Common myeloid progenitor, CD34-positive (primary cell): Measurements from ENCODE around the gene STX8.
A peak's percentile ranks its signal among the peaks of the same experiment; 100 is the strongest.

Experiments used
- CTCF ChIA-PET: fragments of 350-600 bp; sonication (Branson Sonifier 250); formaldehyde crosslinking; loops from one replicate; lab custom pipeline; 2021; ENCODE audit warnings: antibody characterized with exemption; lab: Charles Lee
- POLR2A ChIA-PET: fragments of 350-600 bp; sonication (Branson Sonifier 250); formaldehyde crosslinking; loops from one replicate; lab custom pipeline; 2021; ENCODE audit warnings: antibody characterized with exemption; lab: Charles Lee
- DNase-seq, 3 donors: peaks; one replicate each; pipeline versions ENCODE4 v3.0.0 to v3.0.0-alpha.2; 2013
- H3K27ac ChIP-seq, 2 experiments: 1 replicate in 1 of 2; 2 replicates in 1 of 2; pipeline ENCODE4 v1.7.0; 2013; ENCODE audit warnings: inconsistent platforms in 2 of 2, low read length in 2 of 2, mild to moderate bottlenecking in 2 of 2, low read depth in 1 of 2, moderate library complexity in 1 of 2; ENCODE audit not compliant: severe bottlenecking in 2 of 2, insufficient read depth in 1 of 2, poor library complexity in 1 of 2
- H3K27me3 ChIP-seq, 5 experiments: replicated peaks in 2 of 5; 1 replicate in 3 of 5; 2 replicates in 2 of 5; pipeline versions ENCODE4 v1.6.1 to v1.7.0; 2013; ENCODE audit warnings: low read length in 4 of 5, mild to moderate bottlenecking in 2 of 5, moderate library complexity in 2 of 5, inconsistent platforms in 1 of 5; ENCODE audit not compliant: insufficient read depth in 5 of 5, control insufficient read depth in 4 of 5
- H3K36me3 ChIP-seq, 4 experiments: 1 replicate in 2 of 4; 2 replicates in 2 of 4; pipeline versions ENCODE4 v1.6.1 to v1.7.0; 2013; ENCODE audit warnings: low read length in 3 of 4, control low read depth in 1 of 4, mild to moderate bottlenecking in 1 of 4; ENCODE audit not compliant: control insufficient read depth in 4 of 4, insufficient read depth in 4 of 4
- H3K4me1 ChIP-seq, 4 experiments: 1 replicate in 3 of 4; 2 replicates in 1 of 4; pipeline versions ENCODE4 v1.6.1 to v1.7.1; 2013; ENCODE audit warnings: low read length in 3 of 4, mild to moderate bottlenecking in 3 of 4, control low read depth in 1 of 4, inconsistent platforms in 1 of 4, moderate library complexity in 1 of 4; ENCODE audit not compliant: control insufficient read depth in 4 of 4, insufficient read depth in 4 of 4; ENCODE audit errors: control extremely low read depth in 1 of 4
- H3K4me3 ChIP-seq, 7 experiments: 1 replicate in 4 of 7; 2 replicates in 3 of 7; pipeline versions ENCODE4 v1.5.1 to v1.7.0; 2013; ENCODE audit warnings: mild to moderate bottlenecking in 7 of 7, low read length in 6 of 7, moderate library complexity in 6 of 7, inconsistent platforms in 2 of 7, low read depth in 2 of 7, control low read depth in 1 of 7; ENCODE audit not compliant: insufficient read depth in 4 of 7, control insufficient read depth in 1 of 7; ENCODE audit errors: extremely low read depth in 1 of 7
- H3K9me3 ChIP-seq, 5 experiments: 1 replicate in 4 of 5; 2 replicates in 1 of 5; pipeline versions ENCODE4 v1.6.1 to v1.7.1; 2013; ENCODE audit warnings: low read length in 4 of 5, mild to moderate bottlenecking in 2 of 5, inconsistent platforms in 1 of 5, low read depth in 1 of 5, moderate library complexity in 1 of 5; ENCODE audit not compliant: control insufficient read depth in 4 of 5, insufficient read depth in 2 of 5; ENCODE audit errors: control extremely low read depth in 1 of 5
- WGBS: methylation state at CpG from one replicate; pipeline ENCODE4 v1.1.5; 2013; ENCODE audit not compliant: insufficient coverage; 5-methylcytosine and 5-hydroxymethylcytosine counted together

The STX8 gene

GRCh38 chr17:9439851-9440250 lies 135.8 kb downstream of the STX8 start:
- no peak overlapping the region for H3K27ac ChIP-seq
- 100% methylated on average over 1 of the region's 3 CpGs for WGBS
- H3K9me3 ChIP-seq = no peaks in the 10 kb centered on the region
- ChIA-PET CTCF (no interaction called here), POLR2A (no interaction called here)
- H3K27me3 ChIP-seq = no peaks in the 10 kb centered on the region
- H3K4me3 ChIP-seq = no peak overlapping the region
- H3K4me1 ChIP-seq = peaks cover 0 to 2% (median 0%) of the 10 kb centered on the region in 4 experiments
- H3K36me3 ChIP-seq = peaks cover 0 to 2% (median 0%) of the 10 kb centered on the region in 4 experiments
- DNase-seq = no peak

- Histone ChIP-seq H3K4me1 (peaks cover 0 to 5% (median 2%) of the 10 kb centered on the region in 4 experiments), H3K27ac (no peak overlapping the region), H3K36me3 (peaks cover 0 to 2% (median 0%) of the 10 kb centered on the region in 4 experiments), H3K27me3 (no peaks in the 10 kb centered on the region), H3K9me3 (no peaks in the 10 kb centered on the region), H3K4me3 (no peak overlapping the region)
- POLR2A ChIA-PET = no interaction called here
- WGBS = 100% methylated on average over 1 of the region's 1 CpG
- CTCF ChIA-PET = interaction anchor here (0.8 kb wide), 1 partner anchor 11 kb away, joined by 3 read pairs; no protein-coding TSS in a partner anchor
- DNase-seq = no peak
Measured at GRCh38 chr17:9436630-9437029, 139.0 kb downstream of the STX8 start.

- Histone ChIP-seq H3K4me3 (no peak overlapping the region), H3K27me3 (no peaks in the 10 kb centered on the region), H3K36me3 (peaks cover 0 to 2% (median 0%) of the 10 kb centered on the region in 4 experiments), H3K9me3 (no peaks in the 10 kb centered on the region), H3K4me1 (peaks cover 0 to 5% (median 2%) of the 10 kb centered on the region in 4 experiments), H3K27ac (no peak overlapping the region)
- ChIA-PET POLR2A (no interaction called here), CTCF (no interaction called here)
- no peak for DNase-seq
- WGBS = 100% methylated on average over 4 of the region's 6 CpGs
Measured at GRCh38 chr17:9435165-9435564, 140.5 kb downstream of the STX8 start.

- H3K4me3 ChIP-seq = no peak overlapping the region
- no peak overlapping the region for H3K27ac ChIP-seq
- CTCF ChIA-PET = no interaction called here
- WGBS = 100% methylated on average over 2 of the region's 3 CpGs
- DNase-seq = no peak
- H3K36me3 ChIP-seq = peaks cover 0 to 2% (median 0%) of the 10 kb centered on the region in 4 experiments
- no peaks in the 10 kb centered on the region for H3K9me3 ChIP-seq
- H3K27me3 ChIP-seq = no peaks in the 10 kb centered on the region
- POLR2A ChIA-PET = no interaction called here
- peaks cover 0 to 5% (median 2%) of the 10 kb centered on the region in 4 experiments for H3K4me1 ChIP-seq
Measured at GRCh38 chr17:9434642-9435057, 141.0 kb downstream of the STX8 start.

GRCh38 chr17:9432934-9433421 lies 142.6 kb downstream of the STX8 start:
- H3K4me3 ChIP-seq = no peak overlapping the region
- no peaks in the 10 kb centered on the region for H3K9me3 ChIP-seq
- H3K27me3 ChIP-seq = no peaks in the 10 kb centered on the region
- H3K27ac ChIP-seq = no peak overlapping the region
- WGBS = 55% methylated on average over 7 of the region's 7 CpGs
- H3K4me1 ChIP-seq = peaks cover 0 to 5% (median 2%) of the 10 kb centered on the region in 4 experiments
- POLR2A ChIA-PET = no interaction called here
- H3K36me3 ChIP-seq = peaks cover 0 to 2% (median 0%) of the 10 kb centered on the region in 4 experiments
- CTCF ChIA-PET = no interaction called here
- no peak for DNase-seq

- POLR2A ChIA-PET = no interaction called here
- CTCF ChIA-PET = no interaction called here
Measured at GRCh38 chr17:9432134-9432885, 143.3 kb downstream of the STX8 start.

GRCh38 chr17:9431620-9432019 lies 144.0 kb downstream of the STX8 start:
- no peaks in the 10 kb centered on the region for H3K27me3 ChIP-seq
- H3K4me1 ChIP-seq = peaks cover 0 to 5% (median 1%) of the 10 kb centered on the region in 4 experiments
- no peak for DNase-seq
- H3K36me3 ChIP-seq = peaks cover 0 to 1% (median 0%) of the 10 kb centered on the region in 4 experiments
- no peak overlapping the region for H3K4me3 ChIP-seq
- no peaks in the 10 kb centered on the region for H3K9me3 ChIP-seq
- POLR2A ChIA-PET = no interaction called here
- CTCF ChIA-PET = no interaction called here
- H3K27ac ChIP-seq = no peak overlapping the region
- WGBS = 100% methylated on average over 2 of the region's 2 CpGs

More at GRCh38 chr17:9432134-9432885, 143.3 kb downstream of the STX8 start:
- DNase-seq = peak in 2 of 3 donors; percentile 3 to 6
- peaks cover 0 to 2% (median 0%) of the 10 kb centered on the region in 4 experiments for H3K36me3 ChIP-seq
- no peaks in the 10 kb centered on the region for H3K9me3 ChIP-seq
- no peak overlapping the region for H3K4me3 ChIP-seq
- H3K4me1 ChIP-seq = peaks cover 0 to 5% (median 2%) of the 10 kb centered on the region in 4 experiments
- no peak overlapping the region for H3K27ac ChIP-seq
- 100% methylated on average over 2 of the region's 6 CpGs for WGBS
- no peaks in the 10 kb centered on the region for H3K27me3 ChIP-seq
